H9 (cell line): ENCODE measurements around the gene ROBO1. TPM values are rescaled to one million over a fixed set of nuclear protein-coding genes. Genes with fewer than 3 reads are reported as not detected.

ENCODE experiments used
- DNase-seq: peaks from one replicate; pipeline ENCODE4 v3.0.0-alpha.2; 2017
- H2AFZ ChIP-seq: one replicate; pipeline ENCODE4 v1.6.1; 2013; ENCODE audit warnings: mild to moderate bottlenecking, low read length, control low read depth, moderate library complexity
- H2AK5ac ChIP-seq: 2 replicates; pipeline ENCODE4 v1.6.1; 2013; ENCODE audit warnings: low read length, control low read depth, mixed read lengths; ENCODE audit not compliant: insufficient read length
- H2BK120ac ChIP-seq: one replicate; pipeline ENCODE4 v1.6.1; 2013; ENCODE audit warnings: low read depth, mild to moderate bottlenecking, low read length, control low read depth, inconsistent platforms; ENCODE audit not compliant: poor library complexity, severe bottlenecking
- H2BK12ac ChIP-seq: 2 replicates; pipeline ENCODE4 v1.6.1; 2013; ENCODE audit warnings: low read length, control low read depth, mixed read lengths, low read depth; ENCODE audit not compliant: insufficient read length
- H2BK15ac ChIP-seq: 2 replicates; pipeline ENCODE4 v1.6.1; 2013; ENCODE audit warnings: low read depth, low read length, control low read depth
- H2BK20ac ChIP-seq: one replicate; pipeline ENCODE4 v1.6.1; 2013; ENCODE audit warnings: low read depth, mild to moderate bottlenecking, low read length, control low read depth, inconsistent platforms; ENCODE audit not compliant: poor library complexity, severe bottlenecking
- H2BK5ac ChIP-seq: 2 replicates; pipeline ENCODE4 v1.6.1; 2013; ENCODE audit warnings: low read length, control low read depth, mixed read lengths; ENCODE audit not compliant: insufficient read length
- H3K14ac ChIP-seq: 2 replicates; pipeline ENCODE4 v1.6.1; 2013; ENCODE audit warnings: low read length, control low read depth; ENCODE audit not compliant: insufficient read depth
- H3K18ac ChIP-seq: 2 replicates; pipeline ENCODE4 v1.6.1; 2013; ENCODE audit warnings: low read depth, mild to moderate bottlenecking, mixed read lengths, low read length, control low read depth; ENCODE audit not compliant: insufficient read length
- H3K23ac ChIP-seq: 2 replicates; pipeline ENCODE4 v1.6.1; 2013; ENCODE audit warnings: low read length, control low read depth, mixed read lengths, low read depth; ENCODE audit not compliant: insufficient read length
- H3K23me2 ChIP-seq: 2 replicates; pipeline ENCODE4 v1.6.1; 2013; ENCODE audit warnings: low read depth, mild to moderate bottlenecking, mixed read lengths, low read length, control low read depth; ENCODE audit not compliant: insufficient read length, poor library complexity, severe bottlenecking
- H3K27ac ChIP-seq: 2 replicates; pipeline ENCODE4 v1.5.1; 2013; ENCODE audit warnings: low read length, control low read depth, mixed read lengths, low read depth; ENCODE audit not compliant: insufficient read length
- H3K27me3 ChIP-seq: 2 replicates; pipeline ENCODE4 v1.6.1; 2013; ENCODE audit warnings: low read length, control low read depth, inconsistent platforms; ENCODE audit not compliant: insufficient read depth
- H3K4ac ChIP-seq: 2 replicates; pipeline ENCODE4 v1.6.1; 2013; ENCODE audit warnings: low read depth, mild to moderate bottlenecking, control low read depth, inconsistent platforms, low read length, moderate library complexity
- H3K4me1 ChIP-seq: 2 replicates; pipeline ENCODE4 v1.6.1; 2013; ENCODE audit warnings: low read length, control low read depth, inconsistent platforms; ENCODE audit not compliant: insufficient read depth
- H3K4me2 ChIP-seq: 2 replicates; pipeline ENCODE4 v1.6.1; 2013; ENCODE audit warnings: low read length, control low read depth, mixed read lengths; ENCODE audit not compliant: insufficient read length, insufficient read depth
- H3K56ac ChIP-seq: 2 replicates; pipeline ENCODE4 v1.6.1; 2013; ENCODE audit warnings: low read depth, mild to moderate bottlenecking, mixed read lengths, low read length, control low read depth; ENCODE audit not compliant: insufficient read length
- H3K79me1 ChIP-seq: 2 replicates; pipeline ENCODE4 v1.6.1; 2013; ENCODE audit warnings: low read depth, mild to moderate bottlenecking, moderate library complexity, low read length, control low read depth, inconsistent platforms; ENCODE audit not compliant: insufficient read depth, poor library complexity, severe bottlenecking
- H3K79me2 ChIP-seq: 2 replicates; pipeline ENCODE4 v1.6.1; 2013; ENCODE audit warnings: low read length, control low read depth, inconsistent platforms; ENCODE audit not compliant: insufficient read depth
- H3K9ac ChIP-seq: 2 replicates; pipeline ENCODE4 v1.6.1; 2013; ENCODE audit warnings: low read length, control low read depth, mixed read lengths; ENCODE audit not compliant: insufficient read length; ENCODE audit errors: extremely low read depth
- H3K9me3 ChIP-seq: one replicate; pipeline ENCODE4 v1.6.1; 2013; ENCODE audit warnings: low read depth, low read length, inconsistent platforms; ENCODE audit not compliant: control insufficient read depth
- H3T11ph ChIP-seq: one replicate; pipeline ENCODE4 v1.6.1; 2013; ENCODE audit warnings: mild to moderate bottlenecking, low read length, control low read depth, inconsistent platforms
- H4K20me1 ChIP-seq: one replicate; pipeline ENCODE4 v1.6.1; 2013; ENCODE audit not compliant: control insufficient read depth, insufficient read length, insufficient read depth
- H4K5ac ChIP-seq: 2 replicates; pipeline ENCODE4 v1.6.1; 2013; ENCODE audit warnings: low read depth, mild to moderate bottlenecking, mixed read lengths, low read length, control low read depth; ENCODE audit not compliant: insufficient read length
- H4K8ac ChIP-seq: replicated peaks from 2 replicates; pipeline ENCODE4 v1.6.1; 2013; ENCODE audit warnings: low read length, control low read depth, mixed read lengths, low read depth; ENCODE audit not compliant: insufficient read length
- H4K91ac ChIP-seq: 2 replicates; pipeline ENCODE4 v1.6.1; 2013; ENCODE audit warnings: low read depth, mild to moderate bottlenecking, moderate library complexity, mixed read lengths, low read length, control low read depth; ENCODE audit not compliant: insufficient read length
- H3K27ac Mint-ChIP-seq, 3 experiments: 2 replicates in 2 of 3; 3 replicates in 1 of 3; pipeline ENCODE4 v1.8.0; 2020 to 2021; ENCODE audit warnings: mixed read lengths in 3 of 3, mild to moderate bottlenecking in 1 of 3, moderate library complexity in 1 of 3
- H3K27me3 Mint-ChIP-seq: 2 replicates; pipeline ENCODE4 v1.8.0; 2021; ENCODE audit warnings: low read depth, mild to moderate bottlenecking, moderate library complexity, mixed read lengths
- H3K36me3 Mint-ChIP-seq, 3 experiments: 2 replicates in 2 of 3; 3 replicates in 1 of 3; pipeline ENCODE4 v1.8.0; 2020 to 2021; ENCODE audit warnings: low read depth in 3 of 3, mixed read lengths in 3 of 3; ENCODE audit not compliant: insufficient read depth in 1 of 3
- H3K4me1 Mint-ChIP-seq, 2 experiments: 2 replicates each; pipeline ENCODE4 v1.8.0; 2020; ENCODE audit warnings: mixed read lengths in 2 of 2
- H3K4me3 Mint-ChIP-seq, 2 experiments: 2 replicates in 1 of 2; 3 replicates in 1 of 2; pipeline ENCODE4 v1.8.0; 2020 to 2021; ENCODE audit warnings: mild to moderate bottlenecking in 2 of 2, mixed read lengths in 2 of 2, moderate library complexity in 1 of 2
- H3K9me3 Mint-ChIP-seq, 2 experiments: 2 replicates in 1 of 2; 3 replicates in 1 of 2; pipeline ENCODE4 v1.8.0; 2020; ENCODE audit warnings: mild to moderate bottlenecking in 2 of 2, mixed read lengths in 2 of 2, moderate library complexity in 1 of 2
- WGBS: extraction: QIAGEN DNeasy Blood & Tissue Kit; methylation state at CpG from one replicate; pipeline ENCODE4 v1.1.7; 2013; ENCODE audit warnings: missing lambda C conversion rate, low lambda C conversion rate, mixed read lengths; ENCODE audit not compliant: insufficient read length; ENCODE audit errors: extremely low coverage; 5-methylcytosine and 5-hydroxymethylcytosine counted together
- total RNA-seq: library from RNA; stranded (reverse); gene quantifications from 2 replicates; pipeline ENCODE4 v1.2.1, GENCODE V29; 2021
- TF ChIP-seq, protein P1 (sequence below): fragments of 200-600 bp; sonication (generic); conservative IDR thresholded peaks from 3 replicates; pipeline ENCODE4 v1.8.0; 2021; ENCODE audit warnings: antibody characterized with exemption, mild to moderate bottlenecking

Gene ROBO1
- total RNA-seq, 1 experiment from 2014 or later, result 62.7 TPM

DNA sequence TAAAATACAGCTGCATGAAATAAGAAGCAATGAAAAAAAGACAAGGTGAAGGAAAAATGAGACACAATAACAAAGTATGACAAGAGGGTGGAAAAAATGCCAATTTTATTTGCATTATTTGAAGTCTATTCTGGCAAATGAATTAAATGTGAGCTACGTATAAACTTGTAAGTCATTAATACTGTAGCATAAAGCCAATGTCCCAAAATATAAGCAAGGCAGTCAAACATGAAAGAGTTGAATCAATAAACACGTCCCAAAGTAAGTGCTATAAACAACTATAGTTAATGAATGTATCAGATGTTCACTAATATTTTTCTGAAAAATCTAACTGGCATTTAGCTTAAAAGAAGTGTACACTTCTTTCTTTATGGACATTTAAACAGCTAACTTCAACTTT, 481.9 kb downstream of the ROBO1 start:
- no peaks in the 10 kb centered on the region for H3K4me1 ChIP-seq
- H2BK5ac ChIP-seq, result no peak overlapping the region
- WGBS, result no CpG with 5 or more reads among the region's 2 CpGs
- H3K23ac ChIP-seq, result no peak overlapping the region
- no peak overlapping the region for H2AK5ac ChIP-seq
- no peak for DNase-seq
- no peaks in the 10 kb centered on the region for H3K23me2 ChIP-seq
- H3K18ac ChIP-seq, result no peak overlapping the region
- H3K27me3 Mint-ChIP-seq, result no peaks in the 10 kb centered on the region
- no peaks in the 10 kb centered on the region for H3K9me3 Mint-ChIP-seq
- no peak overlapping the region for H3K27ac ChIP-seq
- no peak overlapping the region for H3K4ac ChIP-seq
- H3K9ac ChIP-seq, result no peak overlapping the region
- H2BK120ac ChIP-seq, result no peak overlapping the region
- H3K36me3 Mint-ChIP-seq, result no peaks in the 10 kb centered on the region
- no peak overlapping the region for H3T11ph ChIP-seq
- H4K5ac ChIP-seq, result no peak overlapping the region
- no peak overlapping the region for H3K4me3 Mint-ChIP-seq
- no peaks in the 10 kb centered on the region for H3K79me1 ChIP-seq
- no peaks in the 10 kb centered on the region for H4K20me1 ChIP-seq
- no peak overlapping the region for H3K4me2 ChIP-seq
- H3K56ac ChIP-seq, result no peak overlapping the region
- no peaks in the 10 kb centered on the region for H3K27me3 ChIP-seq
- H3K9me3 ChIP-seq, result no peaks in the 10 kb centered on the region
- H4K8ac ChIP-seq, result no peak overlapping the region
- no peaks in the 10 kb centered on the region for H3K4me1 Mint-ChIP-seq
- H2BK15ac ChIP-seq, result no peak overlapping the region
- TF ChIP-seq, protein P1, sequence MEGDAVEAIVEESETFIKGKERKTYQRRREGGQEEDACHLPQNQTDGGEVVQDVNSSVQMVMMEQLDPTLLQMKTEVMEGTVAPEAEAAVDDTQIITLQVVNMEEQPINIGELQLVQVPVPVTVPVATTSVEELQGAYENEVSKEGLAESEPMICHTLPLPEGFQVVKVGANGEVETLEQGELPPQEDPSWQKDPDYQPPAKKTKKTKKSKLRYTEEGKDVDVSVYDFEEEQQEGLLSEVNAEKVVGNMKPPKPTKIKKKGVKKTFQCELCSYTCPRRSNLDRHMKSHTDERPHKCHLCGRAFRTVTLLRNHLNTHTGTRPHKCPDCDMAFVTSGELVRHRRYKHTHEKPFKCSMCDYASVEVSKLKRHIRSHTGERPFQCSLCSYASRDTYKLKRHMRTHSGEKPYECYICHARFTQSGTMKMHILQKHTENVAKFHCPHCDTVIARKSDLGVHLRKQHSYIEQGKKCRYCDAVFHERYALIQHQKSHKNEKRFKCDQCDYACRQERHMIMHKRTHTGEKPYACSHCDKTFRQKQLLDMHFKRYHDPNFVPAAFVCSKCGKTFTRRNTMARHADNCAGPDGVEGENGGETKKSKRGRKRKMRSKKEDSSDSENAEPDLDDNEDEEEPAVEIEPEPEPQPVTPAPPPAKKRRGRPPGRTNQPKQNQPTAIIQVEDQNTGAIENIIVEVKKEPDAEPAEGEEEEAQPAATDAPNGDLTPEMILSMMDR, result no peak
- no peak overlapping the region for H3K27ac Mint-ChIP-seq
- H3K79me2 ChIP-seq, result no peaks in the 10 kb centered on the region
- H4K91ac ChIP-seq, result no peak overlapping the region
- no peak overlapping the region for H2BK12ac ChIP-seq
- H3K14ac ChIP-seq, result no peak overlapping the region
- no peak overlapping the region for H2AFZ ChIP-seq
- H2BK20ac ChIP-seq, result no peak overlapping the region
